ENCODE results near the gene AKAP8.
"Not testable (repeated sequence)": the region's sequence is repeated elsewhere in the genome, so short reads cannot be mapped to it uniquely, and the experiment has no call there.

AKAP8 gene

DNA sequence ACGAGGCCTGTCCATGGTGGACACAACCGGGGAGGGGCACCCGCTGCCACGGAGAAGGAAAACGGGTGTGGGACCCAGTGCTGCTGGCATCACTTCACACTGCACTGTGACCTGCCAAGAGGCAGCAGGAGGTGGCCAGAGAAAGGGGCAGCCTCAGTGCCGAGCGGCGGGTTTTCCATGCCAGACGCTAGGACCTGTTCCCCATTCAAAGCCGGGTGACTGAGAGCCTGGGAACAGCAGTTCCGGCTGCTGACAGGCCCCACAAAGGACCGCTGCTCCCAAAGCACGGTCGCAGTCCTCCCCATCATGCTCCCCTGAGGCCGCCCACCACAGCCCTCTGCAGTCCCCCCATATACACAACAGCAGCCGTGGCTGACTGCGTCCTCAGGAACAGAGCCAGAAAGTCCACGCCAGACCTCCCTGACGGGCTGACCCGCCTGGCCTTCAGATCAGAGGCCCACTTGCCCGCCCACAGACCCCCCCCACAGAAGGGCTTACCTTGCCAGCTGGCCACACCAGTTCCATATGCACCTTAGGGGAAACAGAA is 5.4 kb downstream of the AKAP8 start:
- in situ Hi-C loops (cut with HindIII; ENCODE audit: low sequenced_read_pairs) = no loop called here

DNA sequence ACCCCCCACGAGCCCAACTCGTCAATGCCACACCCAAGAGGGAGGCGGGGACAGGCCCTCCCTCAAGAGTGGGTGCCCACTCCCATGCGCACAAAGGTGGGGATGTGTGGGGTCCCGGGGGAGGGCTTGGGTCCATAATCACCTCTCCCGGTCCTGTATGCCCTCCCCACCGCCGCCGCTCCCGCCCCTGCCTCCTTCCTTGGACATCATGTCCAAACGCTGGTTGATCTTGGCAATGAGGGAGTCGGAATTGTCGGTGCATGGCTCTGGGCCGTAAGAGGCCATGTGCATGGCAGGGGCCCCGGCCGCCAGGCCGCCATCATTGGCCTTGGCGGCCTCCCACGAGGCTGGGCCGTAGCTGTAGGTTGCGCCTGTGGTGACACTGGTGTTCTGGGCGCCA is 5.9 kb downstream of the AKAP8 start:
- in situ Hi-C loops (cut with HindIII; ENCODE audit: low sequenced_read_pairs) = no loop called here

DNA sequence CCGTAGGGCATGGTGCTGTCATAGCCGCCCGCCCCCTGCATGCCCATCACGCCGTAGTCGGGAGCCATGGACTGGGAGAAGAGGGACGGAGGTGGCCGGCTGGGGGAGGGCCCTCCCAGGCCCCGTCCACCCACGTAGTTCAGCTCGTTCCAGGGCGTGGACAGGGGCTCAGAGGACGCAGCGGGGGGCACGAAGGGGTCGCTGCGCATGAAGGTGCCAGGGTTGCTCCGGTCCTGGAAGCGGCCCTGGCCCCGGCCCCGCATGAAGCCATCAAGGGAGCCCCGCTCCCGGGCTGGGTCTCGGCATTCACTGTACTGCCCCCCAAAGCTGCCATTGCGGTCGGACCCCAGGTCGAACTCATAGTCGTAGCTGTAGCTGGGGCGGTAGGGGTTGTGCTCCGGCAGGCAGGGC is 6.7 kb downstream of the AKAP8 start:
- in situ Hi-C loops (cut with HindIII; ENCODE audit: low sequenced_read_pairs) = no loop called here

DNA sequence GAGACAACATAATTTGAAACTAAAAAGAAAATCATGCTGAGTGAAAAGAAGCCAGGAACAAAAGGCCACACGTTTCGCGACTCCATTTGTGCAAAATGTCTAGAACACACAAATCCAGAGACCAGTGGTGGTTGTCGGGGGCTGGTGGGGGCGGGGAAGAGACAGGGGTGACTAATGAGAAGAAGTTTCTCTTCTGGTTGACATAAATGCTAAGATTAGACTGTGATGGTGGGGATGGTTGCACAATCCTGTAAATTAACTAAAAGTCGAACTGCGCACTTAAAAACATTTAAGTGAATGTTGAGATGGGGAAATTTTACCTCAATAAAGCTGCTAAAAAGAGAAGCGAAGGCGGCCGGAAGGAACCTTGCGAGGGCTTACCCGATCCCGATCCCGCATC is 7.1 kb downstream of the AKAP8 start:
- in situ Hi-C loops (cut with HindIII; ENCODE audit: low sequenced_read_pairs) = no loop called here

DNA sequence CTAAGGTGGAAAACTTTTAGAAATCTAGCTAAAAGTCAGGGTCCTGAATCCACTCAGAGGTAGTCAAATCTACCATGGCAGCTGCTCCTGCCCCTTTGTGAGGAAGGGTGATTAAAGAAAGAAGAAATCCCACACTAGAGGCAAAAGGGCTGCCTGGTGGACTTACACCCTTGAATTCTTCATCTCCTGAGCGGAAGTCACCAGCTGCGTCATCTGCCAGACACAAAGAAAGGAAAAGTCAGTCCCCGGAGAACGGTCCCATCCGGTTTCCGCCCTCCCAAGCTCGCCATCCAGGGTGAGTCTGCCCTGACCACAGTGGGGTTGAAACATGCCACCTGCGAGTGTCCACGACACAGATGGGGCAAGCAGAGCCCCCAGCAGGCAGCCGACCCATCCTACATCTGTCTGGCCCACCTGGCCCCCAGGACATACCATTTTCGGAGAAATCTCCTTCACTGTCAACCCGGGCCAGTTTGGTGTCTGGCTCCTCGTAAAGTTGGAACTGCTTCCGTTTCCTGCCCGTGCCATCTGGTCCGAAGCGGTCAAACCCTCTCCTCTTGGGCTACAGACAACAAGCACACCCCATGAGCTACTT is 7.7 kb downstream of the AKAP8 start:
- in situ Hi-C loops (cut with HindIII; ENCODE audit: low sequenced_read_pairs) = no loop called here

DNA sequence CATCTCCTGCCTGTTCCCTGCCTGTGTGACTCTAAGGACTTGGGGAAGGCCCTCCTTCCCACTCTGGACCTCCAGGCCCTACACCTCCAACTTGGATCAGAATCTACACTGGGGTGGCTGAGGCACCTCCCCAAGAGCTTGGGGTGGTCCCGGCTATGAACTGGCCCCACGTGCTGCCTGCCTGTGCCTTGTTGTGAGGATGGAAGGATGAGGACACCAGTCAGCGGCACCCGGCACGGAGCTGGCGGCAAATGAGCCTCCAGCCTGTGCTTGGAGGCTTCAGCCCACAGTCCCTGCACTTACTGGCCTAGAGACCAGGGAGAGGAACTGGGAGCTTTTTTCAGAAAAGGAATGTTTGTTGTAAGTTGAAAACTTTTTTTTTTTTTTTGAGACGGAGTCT is 8.5 kb downstream of the AKAP8 start:
- in situ Hi-C loops (cut with HindIII; ENCODE audit: low sequenced_read_pairs) = no loop called here

DNA sequence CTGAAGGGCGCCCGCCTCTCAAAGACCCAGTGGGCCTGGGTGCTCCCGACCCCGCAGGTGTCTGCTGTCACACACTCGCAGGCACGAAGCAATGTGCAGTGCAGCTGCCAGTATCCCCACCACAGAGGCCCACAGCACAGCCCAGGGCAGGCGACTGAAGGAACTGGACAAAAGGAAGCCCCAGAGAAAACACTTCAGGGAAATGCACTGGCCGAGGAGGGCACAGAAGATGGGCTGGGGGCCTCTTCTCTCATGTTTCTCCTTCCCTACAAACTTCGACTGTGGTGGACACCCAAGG is 10.0 kb downstream of the AKAP8 start:
- in situ Hi-C loops (cut with HindIII; ENCODE audit: low sequenced_read_pairs) = no loop called here

DNA sequence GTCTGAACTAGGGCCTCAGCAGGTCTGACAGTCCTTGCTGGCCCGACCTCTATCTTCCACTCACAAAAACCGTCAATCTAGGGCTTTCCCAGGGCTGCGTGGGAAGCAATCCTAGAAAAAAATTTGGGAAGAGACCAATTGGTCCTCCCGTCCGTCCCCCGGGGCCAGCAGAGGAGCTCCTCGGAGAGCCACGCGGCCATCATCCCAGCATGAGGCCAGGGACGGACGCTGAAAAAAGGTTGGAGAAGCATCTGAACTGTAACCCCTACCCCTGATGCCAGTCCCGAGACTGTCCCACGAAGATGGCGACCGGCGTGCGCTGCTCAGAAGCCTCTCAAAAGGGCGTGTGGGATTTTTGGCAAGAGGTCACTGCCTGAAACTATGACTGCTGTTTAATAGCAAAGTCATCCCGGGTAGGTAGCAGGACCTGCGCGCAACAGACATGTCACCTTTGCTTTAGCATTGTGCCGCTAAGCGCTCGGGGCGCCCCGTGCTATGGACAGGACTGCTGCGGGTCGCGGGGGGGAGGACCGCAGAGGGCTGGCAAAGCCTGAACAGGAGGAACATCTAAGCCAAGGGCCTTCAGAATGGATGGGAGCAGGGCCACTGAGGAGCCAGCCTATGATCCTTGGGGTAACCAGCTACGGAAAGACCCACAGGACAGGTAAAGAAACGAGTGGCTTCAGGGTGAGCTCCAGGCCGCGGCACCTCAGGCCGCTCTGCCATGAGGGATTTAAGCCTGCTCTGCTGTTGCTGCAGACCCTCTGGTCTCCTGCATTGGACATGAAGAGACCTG is 10.6 kb downstream of the AKAP8 start:
- in situ Hi-C loops (cut with HindIII; ENCODE audit: low sequenced_read_pairs) = no loop called here

DNA sequence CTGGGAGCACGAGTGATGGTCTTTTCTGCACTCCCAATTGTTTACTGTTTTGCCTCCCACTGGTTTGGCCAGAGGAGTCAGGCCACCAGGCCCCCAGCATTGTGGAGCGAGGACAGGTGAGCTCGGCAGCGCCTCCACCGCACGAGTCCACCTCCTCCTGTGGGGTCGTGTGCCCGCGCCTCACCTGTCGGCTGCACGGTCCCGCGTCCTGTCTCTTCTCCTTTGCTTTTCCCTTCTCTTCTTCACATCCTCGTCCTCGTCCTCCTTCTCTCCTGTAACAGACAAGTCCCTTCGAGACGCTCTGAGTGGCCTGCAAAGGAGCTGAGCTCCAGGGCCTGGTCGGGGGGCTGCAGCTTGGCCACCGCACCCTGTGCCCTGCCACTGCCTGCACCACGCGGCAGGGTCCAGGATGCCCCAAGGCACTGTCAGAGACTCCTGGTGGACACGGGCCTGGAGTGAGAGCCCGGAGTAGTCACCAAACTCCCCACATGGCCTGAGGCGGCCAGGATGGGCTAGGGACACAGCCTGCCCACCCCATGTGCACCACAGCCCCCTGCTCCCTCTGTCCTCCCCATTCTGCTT is 11.4 kb downstream of the AKAP8 start:
- in situ Hi-C loops (cut with HindIII; ENCODE audit: low sequenced_read_pairs) = no loop called here

DNA sequence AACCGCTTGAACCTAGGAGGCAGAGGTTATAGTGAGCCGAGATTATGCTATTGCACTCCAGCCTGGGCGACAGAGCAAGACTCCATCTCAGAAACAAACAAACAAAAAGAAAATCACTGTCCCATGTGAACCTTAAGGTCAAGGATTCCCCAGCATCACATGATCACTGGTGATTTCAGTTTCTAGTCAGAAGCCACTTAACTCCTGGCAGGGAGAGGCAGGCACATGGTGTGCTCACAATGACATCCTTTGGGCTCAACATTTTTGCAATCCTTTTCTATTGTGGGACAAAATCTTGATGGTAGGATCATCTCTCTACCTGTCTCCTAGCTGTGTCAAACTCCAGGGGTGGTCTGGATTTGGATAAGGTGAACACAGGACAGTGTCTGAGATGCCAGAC is 12.1 kb downstream of the AKAP8 start:
- in situ Hi-C loops (cut with HindIII; ENCODE audit: low sequenced_read_pairs) = no loop called here

DNA sequence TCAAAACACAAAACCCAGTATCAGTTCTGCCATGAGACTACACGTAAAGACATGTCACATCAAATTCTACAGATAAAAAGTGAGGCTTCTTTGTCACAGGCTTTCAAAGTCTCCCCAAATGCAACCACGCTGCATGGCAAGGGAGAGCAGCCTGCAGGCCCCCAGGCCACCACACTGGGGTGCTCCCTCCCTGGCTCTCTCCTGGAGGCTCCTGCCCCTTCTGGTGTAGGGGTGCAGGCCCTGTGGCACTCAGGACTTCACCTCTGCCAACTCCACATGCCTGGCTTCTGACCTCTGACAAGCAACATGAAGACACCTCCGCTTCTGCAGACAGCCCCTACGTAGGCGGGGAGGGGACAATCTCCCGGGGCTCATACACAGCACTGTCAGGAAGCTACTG is 14.3 kb downstream of the AKAP8 start:
- in situ Hi-C loops (cut with HindIII; ENCODE audit: low sequenced_read_pairs) = no loop called here

DNA sequence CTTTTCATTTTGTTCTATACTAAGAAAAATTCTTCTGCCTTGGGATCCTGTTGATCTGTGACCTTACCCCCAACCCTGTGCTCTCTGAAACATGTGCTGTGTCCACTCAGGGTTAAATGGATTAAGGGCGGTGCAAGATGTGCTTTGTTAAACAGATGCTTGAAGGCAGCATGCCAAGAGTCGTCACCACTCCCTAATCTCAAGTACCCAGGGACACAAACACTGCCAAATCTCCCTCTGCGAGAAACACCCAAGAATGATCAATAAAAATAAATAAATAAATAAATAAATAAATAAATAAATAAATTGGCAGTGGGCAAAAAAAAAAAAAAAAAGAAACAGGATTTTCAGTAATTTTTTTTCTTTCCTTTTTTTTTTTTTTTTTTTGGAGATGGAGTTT is 15.8 kb downstream of the AKAP8 start:
- in situ Hi-C loops (cut with HindIII; ENCODE audit: low sequenced_read_pairs) = not testable (repeated sequence)

DNA sequence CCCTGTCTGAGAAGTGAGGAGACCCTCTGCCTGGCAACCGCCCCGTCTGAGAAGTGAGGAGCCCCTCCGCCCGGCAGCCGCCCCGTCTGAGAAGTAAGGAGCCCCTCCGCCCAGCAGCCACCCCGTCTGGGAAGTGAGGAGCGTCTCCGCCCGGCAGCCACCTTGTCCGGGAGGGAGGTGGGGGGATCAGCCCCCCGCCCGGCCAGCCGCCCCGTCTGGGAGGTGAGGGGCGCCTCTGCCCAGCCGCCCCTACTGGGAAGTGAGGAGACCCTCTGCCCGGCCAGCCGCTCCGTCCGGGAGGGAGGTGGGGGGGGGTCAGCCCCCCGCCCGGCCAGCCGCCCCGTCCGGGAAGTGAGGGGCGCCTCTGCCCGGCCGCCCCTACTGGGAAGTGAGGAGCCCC is 16.5 kb downstream of the AKAP8 start:
- in situ Hi-C loops (cut with HindIII; ENCODE audit: low sequenced_read_pairs) = not testable (repeated sequence)

DNA sequence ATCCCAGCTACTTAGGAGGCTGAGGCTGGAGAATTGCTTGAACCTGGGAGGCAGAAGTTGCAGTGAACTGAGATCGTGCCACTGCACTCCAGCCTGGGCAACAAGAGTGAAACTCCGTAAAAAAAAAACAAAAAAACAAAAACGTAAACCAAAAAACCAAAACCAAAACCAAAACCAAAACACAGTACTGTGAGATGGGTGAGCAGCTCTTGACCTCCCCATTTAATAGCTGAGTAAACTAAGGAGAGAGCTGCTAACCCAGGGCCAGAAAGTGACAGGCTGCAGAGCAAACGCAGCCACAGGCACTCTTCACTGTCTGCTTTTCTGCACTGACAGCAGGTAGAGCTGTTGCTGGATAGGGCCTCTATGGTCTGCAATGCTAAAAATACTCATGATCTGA is 19.6 kb downstream of the AKAP8 start:
- in situ Hi-C loops (cut with HindIII; ENCODE audit: low sequenced_read_pairs) = not testable (repeated sequence)

DNA sequence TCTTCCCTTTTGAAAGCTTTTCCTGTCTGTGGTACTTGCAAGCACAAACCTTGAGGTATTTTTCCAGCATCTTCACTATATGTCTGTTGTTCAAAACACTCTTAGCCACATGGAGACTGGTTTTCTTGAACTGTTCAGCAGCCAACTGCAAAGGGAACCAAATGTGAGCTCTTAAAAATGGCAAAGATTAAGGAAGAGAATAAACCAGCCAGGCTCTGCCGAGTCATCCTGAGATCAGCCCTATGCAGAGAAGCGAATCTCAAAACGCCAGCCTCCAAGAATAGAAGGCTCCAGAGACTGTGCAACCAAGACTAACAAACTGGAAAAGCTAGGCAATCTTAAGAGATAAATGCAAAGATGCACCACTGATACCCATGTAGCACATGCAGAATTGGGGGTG is 20.7 kb downstream of the AKAP8 start:
- in situ Hi-C loops (cut with HindIII; ENCODE audit: low sequenced_read_pairs) = no loop called here

DNA sequence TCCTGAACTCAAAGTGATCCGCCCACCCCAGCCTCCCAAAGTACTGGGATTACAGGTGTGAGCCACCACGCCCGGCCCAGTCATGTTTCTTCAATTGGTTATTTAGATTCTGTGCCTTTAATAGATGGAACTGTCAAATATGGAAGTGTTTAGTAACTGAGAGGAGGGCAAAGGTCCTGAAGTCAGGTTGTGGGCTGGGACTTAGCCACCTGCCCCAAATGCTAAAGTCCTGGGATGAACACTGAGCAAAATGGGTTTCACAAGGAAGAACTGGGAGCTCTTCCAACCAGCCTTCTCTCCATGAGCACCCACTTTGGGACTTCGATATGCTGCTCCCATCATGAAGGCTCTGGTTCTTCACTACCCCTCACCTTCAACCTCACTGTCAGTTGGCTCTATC is 21.7 kb downstream of the AKAP8 start:
- in situ Hi-C loops (cut with HindIII; ENCODE audit: low sequenced_read_pairs) = no loop called here

DNA sequence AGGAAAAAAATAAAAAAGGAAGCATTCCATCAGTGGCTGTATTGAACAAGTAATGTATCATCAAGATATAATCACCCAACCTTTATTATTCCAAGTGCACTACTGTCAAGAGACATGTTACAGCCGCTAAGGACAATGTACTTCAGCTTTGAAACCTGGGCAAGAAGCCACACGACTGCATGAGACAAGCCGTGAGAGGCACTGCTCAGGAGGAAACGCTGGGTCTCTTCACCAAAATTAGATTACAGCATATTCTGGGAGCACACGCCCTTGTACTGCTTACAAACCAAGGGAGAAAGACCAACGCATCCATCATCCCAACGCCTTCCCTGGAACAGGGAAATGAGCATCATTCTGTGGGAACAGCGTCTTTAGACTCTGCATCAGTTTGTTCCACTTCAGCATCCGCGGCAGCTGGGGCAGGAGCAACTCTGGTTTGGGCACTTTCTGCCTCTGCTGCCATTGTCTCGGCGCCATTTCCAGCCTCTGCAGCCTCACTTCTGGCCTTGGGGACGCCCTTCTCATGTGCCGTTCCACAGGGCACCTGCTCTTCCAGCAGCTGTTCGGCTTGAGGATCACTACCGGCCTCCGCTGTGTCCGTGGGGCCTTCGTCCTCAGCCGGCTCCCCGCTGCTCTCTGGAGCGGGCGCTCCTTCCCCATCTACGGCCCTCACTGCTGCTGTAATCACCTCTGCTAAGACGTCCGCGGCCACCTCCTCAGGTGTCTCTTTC is 24.9 kb downstream of the AKAP8 start:
- in situ Hi-C loops (cut with HindIII; ENCODE audit: low sequenced_read_pairs) = no loop called here

DNA sequence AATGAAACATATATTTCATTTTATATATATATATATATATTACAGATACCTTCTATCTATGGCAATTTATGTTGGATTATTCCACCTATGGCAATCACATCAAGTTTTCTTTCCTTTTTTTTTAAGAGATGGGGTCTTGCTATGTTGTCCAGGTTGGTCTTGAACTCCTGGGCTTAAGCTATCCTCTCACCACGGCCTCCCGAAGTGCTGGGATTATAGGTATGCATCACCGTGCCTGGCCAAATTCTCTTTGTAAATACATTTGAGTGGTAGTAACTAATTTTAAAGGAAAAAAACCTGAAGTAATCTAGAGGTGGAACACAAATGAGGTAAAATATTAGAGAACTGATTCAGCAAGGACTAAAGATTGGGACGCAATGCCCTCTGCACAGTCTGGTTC is 25.7 kb downstream of the AKAP8 start:
- in situ Hi-C loops (cut with HindIII; ENCODE audit: low sequenced_read_pairs) = no loop called here

DNA sequence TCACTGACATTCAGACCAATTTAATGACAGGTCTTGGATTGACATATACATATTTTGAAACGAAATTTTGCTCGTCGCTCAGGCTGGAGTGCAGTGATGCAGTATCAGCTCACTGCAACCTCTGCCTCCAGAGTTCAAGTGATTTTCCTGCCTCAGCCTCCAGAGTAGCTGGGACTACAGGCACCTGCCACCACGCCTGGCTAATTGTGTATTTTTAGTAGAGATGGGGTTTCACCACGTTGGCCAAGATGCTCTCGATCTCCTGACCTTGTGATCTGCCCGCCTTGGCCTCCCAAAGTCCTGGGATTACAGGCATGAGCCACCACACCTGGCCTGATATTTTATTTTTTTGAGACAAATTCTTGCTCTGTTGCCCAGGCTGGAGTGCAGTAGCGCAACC is 27.1 kb downstream of the AKAP8 start:
- in situ Hi-C loops (cut with HindIII; ENCODE audit: low sequenced_read_pairs) = not testable (repeated sequence)

DNA sequence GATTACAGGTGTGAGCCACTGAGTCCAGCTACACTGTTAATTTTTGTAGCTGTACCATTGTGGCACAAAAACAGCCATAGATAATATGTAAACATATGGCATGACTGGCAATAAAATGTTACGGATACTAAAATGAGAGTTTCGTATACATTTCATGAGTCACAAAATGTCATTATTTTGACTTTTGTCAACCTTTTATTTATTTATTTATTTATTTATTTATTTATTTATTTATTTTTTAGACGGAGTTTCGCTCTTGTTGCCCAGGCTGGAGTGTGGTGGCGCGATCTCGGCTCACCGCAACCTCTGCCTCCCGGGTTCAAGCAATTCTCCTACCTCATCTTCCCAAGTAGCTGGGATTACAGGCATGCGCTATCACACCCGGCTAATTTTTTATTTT is 38.3 kb downstream of the AKAP8 start:
- in situ Hi-C loops (cut with HindIII; ENCODE audit: low sequenced_read_pairs) = not testable (repeated sequence)

DNA sequence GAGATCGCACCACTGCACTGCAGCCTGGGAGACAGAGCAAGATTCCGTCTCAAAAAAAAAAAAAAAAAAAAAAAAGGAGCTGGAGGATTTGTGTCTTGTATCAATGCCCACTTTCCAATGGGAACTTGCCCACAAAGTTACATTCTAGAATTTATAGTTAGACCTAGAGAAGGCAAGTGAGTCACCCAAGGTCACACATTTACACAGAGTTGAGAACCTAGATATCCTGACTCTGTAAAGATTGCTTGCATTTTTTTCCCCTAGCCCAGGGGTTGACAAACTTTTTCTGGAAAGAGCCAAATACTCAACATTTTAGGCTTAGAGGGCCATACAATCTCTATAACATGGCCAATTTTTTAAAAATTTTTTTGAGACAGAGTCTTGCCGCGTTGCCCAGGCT is 39.5 kb downstream of the AKAP8 start:
- in situ Hi-C loops (cut with HindIII; ENCODE audit: low sequenced_read_pairs) = no loop called here

DNA sequence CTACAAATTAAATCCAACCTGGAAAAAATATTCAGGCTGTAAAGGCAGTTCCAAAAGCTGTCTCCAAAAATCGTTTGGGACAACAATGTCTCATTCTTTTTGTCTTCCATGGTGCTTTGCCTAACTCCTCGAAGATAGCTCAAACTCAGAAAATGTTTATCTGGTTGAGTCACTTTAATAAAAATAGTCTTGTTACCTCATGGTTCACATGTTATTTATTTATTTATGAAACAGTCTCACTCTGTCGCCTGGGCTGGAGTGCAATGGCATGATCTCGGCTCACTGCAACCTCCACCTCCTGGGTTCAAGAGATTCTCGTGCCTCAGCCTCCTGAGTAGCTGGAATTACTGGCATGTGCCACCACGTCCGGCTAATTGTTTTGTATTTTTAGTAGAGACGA is 42.4 kb downstream of the AKAP8 start:
- in situ Hi-C loops (cut with HindIII; ENCODE audit: low sequenced_read_pairs) = no loop called here
